HG02642 (cell line): ENCODE results near the gene SLC17A9.

Experiments
- ATAC-seq: cut with Tn5 transposase; IDR thresholded peaks from one replicate; pipeline ENCODE4 v1.9.1; 2021; ENCODE audit warnings: mild to moderate bottlenecking; ENCODE audit not compliant: unreplicated experiment, poor library complexity

The SLC17A9 gene

DNA sequence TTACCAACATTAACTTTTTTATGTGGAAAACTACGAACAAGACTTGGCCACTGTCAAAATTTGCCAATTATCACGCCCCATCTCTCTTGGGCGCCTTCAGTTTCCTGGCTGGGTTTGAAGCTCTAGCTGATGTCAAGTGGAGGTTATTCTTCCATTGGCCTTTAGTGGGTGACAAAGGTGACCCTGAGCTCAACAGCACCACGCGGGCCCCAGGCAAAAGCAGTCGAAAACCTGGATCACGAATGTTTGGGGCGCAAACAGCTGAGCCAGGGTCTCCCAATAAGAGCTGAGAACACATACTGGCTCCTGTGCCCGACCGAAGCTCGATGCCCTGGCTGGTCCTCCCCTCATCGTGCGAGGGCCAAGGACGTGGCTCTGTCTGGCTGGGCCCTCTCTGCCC is 26.8 kb downstream of the SLC17A9 start:
- no peak for ATAC-seq

DNA sequence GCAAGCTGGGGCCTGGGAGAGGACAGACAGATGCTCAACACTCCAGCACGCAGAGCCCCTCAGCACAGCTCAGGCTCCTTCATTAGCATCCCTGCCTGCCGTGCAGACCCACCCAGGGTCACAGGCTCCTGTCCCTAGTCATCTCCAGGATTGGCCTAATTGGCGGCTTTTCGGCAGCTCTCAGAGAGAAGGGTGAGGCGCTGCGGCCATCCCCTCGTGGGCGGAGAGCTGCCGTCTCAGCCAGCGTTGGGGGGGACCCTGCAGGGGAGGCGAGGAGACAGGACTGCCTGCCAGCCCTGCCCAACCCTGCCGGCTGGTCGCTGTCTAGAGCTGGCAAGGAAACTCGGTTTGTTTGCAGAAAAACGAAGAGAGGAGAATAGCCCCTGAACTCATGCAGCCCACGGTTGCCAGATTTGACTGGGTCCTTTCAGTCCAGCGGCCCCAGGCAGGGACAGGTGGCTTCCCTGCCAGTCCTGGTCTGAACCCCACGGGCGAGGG is 27.4 kb downstream of the SLC17A9 start:
- no peak for ATAC-seq

DNA sequence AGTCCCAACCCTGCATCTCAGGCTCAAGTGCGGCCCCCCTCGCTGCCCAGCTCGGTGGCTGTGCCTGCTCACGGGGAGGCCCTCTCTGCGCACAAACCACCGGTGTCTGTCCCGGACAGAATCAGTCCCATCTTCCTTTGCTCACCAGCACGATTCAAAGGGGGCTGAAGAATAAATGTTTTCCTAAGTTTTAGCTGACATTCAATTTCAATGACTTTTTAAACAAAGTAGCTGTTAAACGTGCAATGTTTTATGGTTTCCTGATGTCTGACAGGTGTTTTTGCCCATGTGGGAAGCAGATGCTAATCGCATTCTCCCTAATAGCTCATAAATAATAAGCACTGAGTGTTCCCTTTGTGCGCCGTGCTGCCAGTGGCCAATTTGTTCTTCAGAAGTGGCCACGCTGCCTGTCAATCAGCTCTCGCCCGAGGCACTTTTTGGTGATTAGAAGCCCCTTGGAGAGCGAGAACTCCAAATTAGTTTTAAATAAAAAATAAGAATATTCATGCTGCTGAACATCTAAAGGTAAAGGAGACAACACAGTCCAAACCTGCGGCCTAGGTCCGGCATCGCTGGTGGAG is 28.0 kb downstream of the SLC17A9 start:
- ATAC-seq, result no peak

GRCh38 chr20:62980970-62981369 is 28.5 kb downstream of the SLC17A9 start:
- ATAC-seq, result no peak

DNA sequence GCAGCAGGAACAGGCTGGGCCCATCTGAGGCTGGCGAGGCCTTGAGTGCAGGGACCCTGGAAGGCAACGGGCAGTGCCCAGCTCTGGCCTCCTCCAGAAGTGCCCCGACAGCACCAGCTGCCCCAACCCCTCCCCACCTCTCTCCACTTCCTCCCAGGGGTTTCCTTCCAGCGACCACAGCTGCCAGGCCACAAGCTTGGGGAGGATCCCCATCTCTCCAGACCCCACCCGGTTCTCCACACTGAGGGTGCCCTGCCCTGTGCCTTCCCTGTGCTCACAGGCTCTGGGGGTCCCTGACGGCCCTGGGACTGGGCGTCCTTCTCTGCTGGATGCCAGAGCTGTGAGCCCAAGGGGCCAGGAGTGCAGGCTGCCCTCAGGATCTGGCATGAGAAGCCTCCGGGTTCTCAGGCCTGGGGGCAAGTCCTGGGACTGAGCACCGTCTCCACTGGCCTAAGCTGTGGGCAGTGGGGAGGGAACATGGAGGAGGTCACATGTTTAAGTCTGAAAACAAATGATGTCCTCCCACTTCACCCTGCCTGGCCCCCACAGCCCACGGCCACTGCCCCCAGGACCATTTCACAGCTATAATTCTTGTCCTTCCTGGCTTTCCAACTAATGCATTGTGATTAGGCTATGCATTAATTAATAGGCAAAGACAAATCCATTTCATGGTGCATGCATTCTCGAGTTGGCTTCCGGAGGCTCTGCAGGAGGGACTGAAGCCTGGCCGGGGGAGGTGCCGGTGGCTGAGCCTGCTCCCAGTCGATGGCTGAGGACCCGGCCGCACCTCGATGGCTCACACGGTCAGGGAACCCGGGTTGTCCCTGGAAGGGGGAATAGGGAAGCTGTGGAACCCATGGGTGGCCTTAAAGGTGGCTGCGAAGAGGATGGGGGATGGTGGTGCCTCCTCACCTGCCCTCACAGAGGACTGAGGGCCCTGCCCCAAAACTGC is 29.9 kb downstream of the SLC17A9 start:
- ATAC-seq, result no peak

DNA sequence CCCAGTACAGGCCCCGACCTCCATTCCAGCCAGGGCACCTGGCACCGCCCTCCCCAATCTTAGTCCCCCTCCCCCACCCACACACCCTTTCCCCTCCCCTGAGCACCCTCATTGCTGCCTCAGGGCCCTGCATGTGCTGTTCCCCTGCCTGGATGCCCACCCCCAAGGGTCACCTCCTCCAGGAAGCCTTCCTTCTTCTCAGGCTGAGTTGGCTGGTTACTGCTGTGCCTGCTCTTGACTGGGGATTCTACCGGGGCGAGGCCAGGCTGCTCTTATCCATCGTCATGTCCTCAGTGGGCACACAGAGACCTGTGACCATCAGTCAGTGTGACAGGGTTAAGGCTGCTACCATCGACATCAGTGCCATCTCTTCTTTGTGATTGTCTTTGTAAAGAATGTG is 30.7 kb downstream of the SLC17A9 start:
- ATAC-seq, result no peak

DNA sequence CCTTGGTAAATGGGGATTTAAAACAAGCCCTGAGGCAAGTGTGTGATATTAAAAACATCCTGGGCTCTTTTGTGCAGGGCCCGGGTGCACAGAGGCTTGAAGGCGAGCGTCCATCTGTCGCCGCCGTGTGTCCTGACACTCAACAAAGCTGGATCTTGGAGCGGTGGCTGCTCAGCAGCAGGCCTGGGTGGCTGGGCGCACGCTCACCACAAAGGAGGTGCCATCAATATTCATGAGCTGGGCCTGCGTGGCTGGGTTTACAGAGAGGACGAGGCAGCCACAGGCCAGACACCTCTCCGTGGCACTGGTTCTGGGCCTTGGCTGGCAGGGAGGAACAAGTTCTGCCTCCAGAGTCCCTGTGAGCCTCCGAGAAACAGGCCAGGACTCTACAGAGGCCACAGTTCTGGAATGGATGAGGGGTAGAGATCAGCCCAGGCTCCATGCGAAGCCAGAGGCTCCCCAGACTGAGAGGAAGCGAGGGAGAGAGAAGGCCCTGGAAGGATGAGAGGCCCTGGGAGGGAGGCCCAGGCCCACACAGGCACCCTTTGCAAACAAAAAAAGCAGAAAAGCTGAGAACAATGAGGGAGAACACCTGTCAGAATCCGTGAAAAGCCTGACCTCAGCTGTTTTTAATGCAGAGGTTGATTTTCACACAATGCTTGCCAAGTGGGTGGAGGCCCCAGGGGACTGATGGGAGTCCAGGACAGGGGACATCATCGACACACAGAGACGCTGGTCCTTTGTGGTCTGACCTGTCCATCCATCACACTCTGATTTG is 32.3 kb downstream of the SLC17A9 start:
- ATAC-seq, result no peak

- no peak for ATAC-seq
Observed at GRCh38 chr20:62985444-62985778, 32.9 kb downstream of the SLC17A9 start.

GRCh38 chr20:62986257-62986800 is 33.8 kb downstream of the SLC17A9 start:
- no peak for ATAC-seq

DNA sequence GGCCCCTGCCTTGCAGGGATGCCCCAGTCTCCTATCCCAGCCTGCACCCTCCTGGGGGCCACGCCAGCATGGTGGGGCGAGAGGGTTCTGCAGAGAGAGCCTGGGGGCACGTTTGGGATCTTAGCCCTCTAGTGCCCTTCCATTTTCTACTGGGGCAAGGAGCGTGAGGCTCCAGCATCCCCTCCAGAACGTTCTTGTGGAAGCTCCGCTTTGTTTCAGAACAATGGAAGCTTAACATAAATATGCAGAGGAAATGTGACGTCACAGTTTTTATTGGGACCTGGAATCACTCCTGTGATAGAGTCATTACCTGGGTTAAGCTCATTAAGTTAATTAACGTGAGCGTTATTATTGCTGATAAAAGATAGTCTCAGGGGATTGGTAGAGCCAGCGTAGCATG is 34.6 kb downstream of the SLC17A9 start:
- ATAC-seq, result no peak

GRCh38 chr20:62989201-62989601 is 36.7 kb downstream of the SLC17A9 start:
- ATAC-seq, result no peak

- ATAC-seq, result no peak
Observed at GRCh38 chr20:62990306-62990825, 37.9 kb downstream of the SLC17A9 start.

DNA sequence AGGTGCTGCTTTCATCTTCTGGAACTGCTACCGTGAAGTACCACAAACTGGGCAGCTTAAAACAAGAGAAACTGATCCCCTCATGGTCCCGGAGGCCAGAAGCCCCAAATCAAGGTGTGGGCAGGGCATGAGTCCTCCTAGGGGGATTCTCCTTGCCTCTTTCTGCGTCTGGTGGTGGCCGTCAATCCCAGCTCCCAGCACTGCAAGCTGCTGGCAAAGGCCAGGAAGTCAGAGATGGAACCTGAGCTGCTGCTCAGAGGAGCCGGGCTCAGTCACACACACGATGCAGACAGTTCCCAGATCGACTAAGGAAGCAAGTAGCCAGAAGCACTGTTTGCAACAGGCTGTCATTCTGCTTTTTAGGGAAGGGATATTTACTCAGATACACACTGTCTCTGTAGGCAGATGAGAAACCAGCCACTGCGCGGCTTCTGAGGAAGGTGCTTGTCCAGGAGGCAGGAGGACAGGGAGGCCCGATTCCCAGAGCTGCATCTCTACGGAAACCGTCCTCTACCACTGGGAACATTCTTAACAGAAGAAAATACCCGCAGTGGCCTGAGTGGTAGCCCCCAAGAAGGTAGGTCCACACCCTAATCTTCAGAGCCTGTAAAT is 38.8 kb downstream of the SLC17A9 start:
- no peak for ATAC-seq

DNA sequence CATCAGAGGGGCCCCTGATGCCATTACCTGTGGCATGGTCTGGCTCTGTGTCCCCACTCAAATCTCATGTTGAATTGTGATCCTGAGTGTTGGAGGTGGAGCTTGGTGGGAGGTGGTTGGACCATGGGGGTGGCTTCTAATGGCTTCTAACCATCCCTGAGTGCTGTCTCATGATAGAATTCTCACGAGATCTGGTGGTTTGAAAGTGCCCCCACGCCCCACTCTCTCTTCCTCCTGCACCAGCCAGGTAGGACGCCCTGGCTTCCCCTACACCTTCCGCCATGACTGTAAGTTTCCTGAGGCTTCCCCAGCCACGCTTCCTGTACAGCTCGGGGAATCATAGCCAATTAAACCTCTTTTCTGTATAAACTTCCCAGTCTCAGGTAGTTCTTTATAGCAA is 39.4 kb downstream of the SLC17A9 start:
- no peak for ATAC-seq

GRCh38 chr20:62993856-62994494 is 41.5 kb downstream of the SLC17A9 start:
- ATAC-seq, result no peak

- ATAC-seq, result no peak
Observed at GRCh38 chr20:62994869-62995281, 42.4 kb downstream of the SLC17A9 start.

- no peak for ATAC-seq
Observed at GRCh38 chr20:62995481-62995880, 43.0 kb downstream of the SLC17A9 start.

- ATAC-seq, result no peak
Observed at GRCh38 chr20:62995898-62996595, 43.5 kb downstream of the SLC17A9 start.

- ATAC-seq, result no peak
Observed at GRCh38 chr20:62996596-62996982, 44.1 kb downstream of the SLC17A9 start.
